MCF 10A (cell line): ENCODE measurements around the gene VTA1. TPM values are rescaled to one million over a fixed set of nuclear protein-coding genes. Genes with fewer than 3 reads are reported as not detected.
"Not testable (repeated sequence)": the region's sequence is repeated elsewhere in the genome, so short reads cannot be mapped to it uniquely, and the experiment has no call there.

ENCODE experiments used
- BruUV-seq: library from RNA; stranded (reverse); fragments of 400-500 nt; replicated peaks from 2 replicates; lab custom pipeline; 2021; lab: Mats Ljungman, UMichigan
- CTCF ChIA-PET: fragments of 300-600 bp; sonication (Branson Sonifier 250); formaldehyde crosslinking; extraction: SDS; loops from one replicate; lab custom pipeline; 2021; ENCODE audit warnings: antibody characterized with exemption, inconsistent platforms; lab: Yijun Ruan, JAX
- POLR2A ChIA-PET: fragments of 300-600, 350-650 bp; sonication (Branson Sonifier 250); formaldehyde crosslinking; extraction: SDS; loops from one replicate; lab custom pipeline; 2020; ENCODE audit warnings: antibody characterized with exemption, inconsistent platforms; lab: Yijun Ruan, JAX
- DNase-seq: peaks from one replicate; pipeline ENCODE4 v3.0.0-alpha.2; 2018; ENCODE audit not compliant: unreplicated experiment
- H3K27ac Mint-ChIP-seq: one replicate; pipeline ENCODE4 v1.8.0; 2022; ENCODE audit warnings: mild to moderate bottlenecking, low read depth, mixed read lengths; ENCODE audit not compliant: unreplicated experiment
- H3K27me3 Mint-ChIP-seq: one replicate; pipeline ENCODE4 v1.8.0; 2022; ENCODE audit warnings: mixed read lengths; ENCODE audit not compliant: insufficient read depth, unreplicated experiment
- H3K36me3 Mint-ChIP-seq: one replicate; pipeline ENCODE4 v1.8.0; 2022; ENCODE audit warnings: mild to moderate bottlenecking, moderate library complexity, mixed read lengths; ENCODE audit not compliant: insufficient read depth, unreplicated experiment
- H3K4me1 Mint-ChIP-seq: one replicate; pipeline ENCODE4 v1.8.0; 2022; ENCODE audit warnings: mixed read lengths; ENCODE audit not compliant: insufficient read depth, unreplicated experiment
- H3K4me3 Mint-ChIP-seq: one replicate; pipeline ENCODE4 v1.8.0; 2022; ENCODE audit warnings: mild to moderate bottlenecking, moderate library complexity, mixed read lengths; ENCODE audit not compliant: unreplicated experiment
- H3K9me3 Mint-ChIP-seq: one replicate; pipeline ENCODE4 v1.8.0; 2022; ENCODE audit warnings: mixed read lengths; ENCODE audit not compliant: unreplicated experiment
- intact Hi-C: fragments of 100-400 bp; cut with micrococcal nuclease; formaldehyde crosslinking; loops from 2 replicates; pipeline ENCODE4 v1.14.1; 2022
- total RNA-seq: library from RNA; stranded (reverse); gene quantifications from 2 replicates; pipeline ENCODE4 v1.2.3, GENCODE V29; 2022
- TF ChIP-seq, protein P1 (sequence below): fragments of 200-600 bp; IDR thresholded peaks from one replicate; pipeline ENCODE4 v1.8.0; 2022; ENCODE audit warnings: antibody characterized with exemption, mild to moderate bottlenecking; ENCODE audit not compliant: unreplicated experiment

Gene VTA1
- total RNA-seq, 1 experiment from 2014 or later: 42.9 TPM

DNA sequence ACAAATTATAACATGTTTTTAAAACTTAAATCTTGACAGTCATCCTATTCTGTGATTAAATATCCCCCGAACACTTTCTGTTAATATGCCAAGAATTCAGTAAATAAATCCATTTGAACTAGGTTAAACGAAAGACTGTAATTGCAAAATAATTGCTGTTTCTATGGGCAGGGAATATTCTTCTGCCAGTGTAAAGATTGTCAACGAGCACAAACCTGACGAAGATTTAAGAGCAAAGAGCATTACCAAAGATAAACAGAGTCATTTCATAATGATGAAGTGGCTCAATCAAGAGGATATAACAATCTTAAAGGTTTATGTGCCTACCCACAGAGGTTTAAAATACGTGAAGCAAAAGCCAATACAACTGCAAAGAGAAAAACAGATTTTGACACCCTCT is 78.5 kb downstream of the VTA1 start:
- no peak for DNase-seq
- intact Hi-C loops: no loop called here
- Mint-ChIP-seq H3K36me3 (peaks cover 5% of the 10 kb centered on the region), H3K4me1 (no peaks in the 10 kb centered on the region), H3K9me3 (peaks cover 7% of the 10 kb centered on the region), H3K27ac (no peak overlapping the region), H3K27me3 (no peaks in the 10 kb centered on the region), H3K4me3 (no peak overlapping the region)
- ChIA-PET POLR2A (no interaction called here), CTCF (no interaction called here)
- no TSS peak for BruUV-seq
- TF ChIP-seq, protein P1, sequence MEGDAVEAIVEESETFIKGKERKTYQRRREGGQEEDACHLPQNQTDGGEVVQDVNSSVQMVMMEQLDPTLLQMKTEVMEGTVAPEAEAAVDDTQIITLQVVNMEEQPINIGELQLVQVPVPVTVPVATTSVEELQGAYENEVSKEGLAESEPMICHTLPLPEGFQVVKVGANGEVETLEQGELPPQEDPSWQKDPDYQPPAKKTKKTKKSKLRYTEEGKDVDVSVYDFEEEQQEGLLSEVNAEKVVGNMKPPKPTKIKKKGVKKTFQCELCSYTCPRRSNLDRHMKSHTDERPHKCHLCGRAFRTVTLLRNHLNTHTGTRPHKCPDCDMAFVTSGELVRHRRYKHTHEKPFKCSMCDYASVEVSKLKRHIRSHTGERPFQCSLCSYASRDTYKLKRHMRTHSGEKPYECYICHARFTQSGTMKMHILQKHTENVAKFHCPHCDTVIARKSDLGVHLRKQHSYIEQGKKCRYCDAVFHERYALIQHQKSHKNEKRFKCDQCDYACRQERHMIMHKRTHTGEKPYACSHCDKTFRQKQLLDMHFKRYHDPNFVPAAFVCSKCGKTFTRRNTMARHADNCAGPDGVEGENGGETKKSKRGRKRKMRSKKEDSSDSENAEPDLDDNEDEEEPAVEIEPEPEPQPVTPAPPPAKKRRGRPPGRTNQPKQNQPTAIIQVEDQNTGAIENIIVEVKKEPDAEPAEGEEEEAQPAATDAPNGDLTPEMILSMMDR: no peak

DNA sequence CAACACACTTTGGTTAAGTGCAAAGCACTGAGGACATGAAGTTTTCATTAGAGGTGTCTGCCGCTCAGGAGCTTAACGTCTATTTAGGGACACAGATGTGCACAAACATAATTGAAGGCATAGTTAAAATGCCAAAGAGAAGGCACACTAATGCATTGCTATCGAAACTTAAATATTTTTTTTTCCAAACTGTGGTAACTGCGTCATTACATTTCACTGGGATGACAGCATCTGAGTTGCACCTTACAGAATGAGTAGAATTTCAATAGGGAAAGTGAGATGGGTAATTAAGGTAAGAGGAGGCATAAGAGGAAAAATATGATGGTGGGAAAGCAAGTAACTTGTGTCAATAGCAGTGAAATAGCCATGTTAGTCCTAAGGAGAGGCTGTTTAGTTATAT is 79.7 kb downstream of the VTA1 start:
- BruUV-seq: no TSS peak
- no peak overlapping the region for H3K4me3 Mint-ChIP-seq
- no peaks in the 10 kb centered on the region for H3K27me3 Mint-ChIP-seq
- H3K27ac Mint-ChIP-seq: no peak overlapping the region
- peaks cover 7% of the 10 kb centered on the region for H3K9me3 Mint-ChIP-seq
- ChIA-PET POLR2A (no interaction called here), CTCF (no interaction called here)
- intact Hi-C loops: no loop called here
- H3K4me1 Mint-ChIP-seq: no peaks in the 10 kb centered on the region
- H3K36me3 Mint-ChIP-seq: peaks cover 5% of the 10 kb centered on the region
- no peak for DNase-seq
- TF ChIP-seq, protein P1: no peak

DNA sequence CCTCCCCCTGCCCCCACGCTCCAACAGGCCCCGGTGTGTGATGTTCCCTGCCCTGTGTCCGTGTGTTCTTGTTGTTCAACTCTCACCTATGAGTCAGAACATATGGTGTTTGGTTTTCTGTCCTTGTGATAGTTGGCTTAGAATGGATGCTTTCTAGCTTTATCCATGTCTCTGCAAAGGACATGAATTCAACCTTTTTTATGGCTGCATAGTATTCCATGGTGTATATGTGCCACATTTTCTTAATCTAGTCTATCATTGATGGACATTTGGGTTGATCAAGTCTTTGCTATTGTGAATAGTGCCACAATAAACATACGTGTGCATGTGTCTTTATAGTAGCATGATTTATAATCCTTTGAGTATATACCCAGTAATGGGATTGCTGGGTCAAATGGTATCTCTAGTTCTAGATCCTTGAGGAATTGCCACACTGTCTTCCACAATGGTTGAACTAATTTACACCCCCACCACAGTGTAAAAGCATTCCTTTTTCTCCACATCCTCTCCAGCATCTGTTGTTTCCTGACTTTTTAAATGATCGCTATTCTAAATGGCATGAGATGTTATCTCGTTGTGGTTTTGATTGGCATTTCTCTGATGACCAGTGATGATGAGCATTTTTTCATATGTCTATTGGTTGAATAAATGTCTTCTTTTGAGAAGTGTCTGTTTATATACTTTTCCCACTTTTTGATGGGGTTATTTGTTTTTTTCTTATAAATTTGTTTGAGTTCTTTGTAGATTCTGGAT is 82.6 kb downstream of the VTA1 start:
- not testable (repeated sequence) for H3K4me1 Mint-ChIP-seq

DNA sequence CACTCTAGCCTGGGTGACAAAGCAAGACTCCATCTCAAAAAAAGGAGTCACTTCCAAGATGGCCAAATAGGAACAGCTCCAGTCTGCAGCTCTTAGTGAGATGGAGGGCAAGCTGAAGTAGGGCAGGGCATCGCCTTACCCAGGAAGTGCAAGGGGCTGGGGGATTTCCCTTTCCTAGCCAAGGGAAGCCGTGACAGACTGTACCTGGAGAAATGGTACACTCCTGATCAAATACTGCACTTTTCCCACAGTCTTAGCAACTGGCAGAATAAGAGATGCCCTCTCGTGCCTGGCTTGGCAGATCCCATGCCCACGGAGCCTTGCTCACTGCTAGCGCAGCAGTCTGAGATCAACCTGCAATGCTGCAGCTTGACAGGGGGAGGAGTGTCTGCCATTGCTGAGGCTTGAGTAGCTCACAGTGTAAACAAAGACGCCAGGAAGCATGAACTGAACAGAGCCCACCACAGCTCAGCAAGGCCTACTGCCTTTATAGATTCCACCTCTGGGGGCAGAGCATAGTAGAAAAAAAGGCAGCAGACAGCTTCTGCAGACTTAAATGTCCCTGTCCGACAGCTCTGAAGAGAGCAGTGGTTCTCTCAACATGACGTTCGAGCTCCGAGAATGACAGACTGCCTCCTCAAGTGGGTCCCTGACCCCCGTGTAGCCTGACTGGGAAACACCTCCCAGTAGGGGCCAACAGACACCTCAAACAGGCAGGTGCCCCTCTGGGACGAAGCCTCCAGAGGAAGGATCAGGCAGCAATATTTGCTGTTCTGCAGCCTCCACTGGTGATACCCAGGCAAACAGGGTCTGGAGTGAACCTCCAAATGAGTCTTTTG is 85.4 kb downstream of the VTA1 start:
- H3K9me3 Mint-ChIP-seq, H3K36me3 Mint-ChIP-seq, intact Hi-C loops, H3K27me3 Mint-ChIP-seq, CTCF ChIA-PET, H3K27ac Mint-ChIP-seq, H3K4me1 Mint-ChIP-seq, H3K4me3 Mint-ChIP-seq, BruUV-seq, DNase-seq: not testable (repeated sequence)
- POLR2A ChIA-PET: interaction anchor here (0.5 to 0.6 kb wide), 2 partner anchors 15 to 977 kb away, joined by 3 read pairs; no protein-coding TSS in a partner anchor

More for the DNA sequence above, 82.6 kb downstream of the VTA1 start:
- DNase-seq, H3K4me3 Mint-ChIP-seq, H3K27ac Mint-ChIP-seq, intact Hi-C loops, H3K9me3 Mint-ChIP-seq, H3K36me3 Mint-ChIP-seq, POLR2A ChIA-PET, CTCF ChIA-PET, BruUV-seq, H3K27me3 Mint-ChIP-seq: not testable (repeated sequence)
